Measurements from ENCODE around the gene IGFBP3. TPM values are rescaled to one million over a fixed set of nuclear protein-coding genes. Genes with fewer than 3 reads are reported as not detected.

The IGFBP3 gene
- total and polyA plus RNA-seq, 12 donors, result 5.4 to 53.1 (median 18.1) TPM

DNA sequence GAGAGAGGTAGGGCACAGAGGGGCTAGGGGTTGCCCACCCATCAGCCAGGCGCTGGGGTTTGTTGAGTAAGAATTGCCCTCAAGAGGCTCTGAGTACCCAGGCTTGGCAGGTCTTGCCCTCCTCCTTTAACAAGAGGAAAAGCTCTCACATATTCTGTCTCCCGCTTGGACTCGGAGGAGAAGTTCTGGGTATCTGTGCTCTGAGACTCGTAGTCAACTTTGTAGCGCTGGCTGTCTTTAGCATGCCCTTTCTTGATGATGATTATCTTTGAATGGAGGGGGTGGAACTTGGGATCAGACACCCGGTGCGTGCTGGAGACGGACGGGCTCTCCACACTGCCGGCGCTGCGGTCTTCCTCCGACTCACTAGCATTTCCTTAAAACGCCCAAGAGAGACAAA, 4.0 kb downstream of the IGFBP3 start:
- Histone ChIP-seq H3K4me3 (no peak overlapping the region), H3K27me3 (peaks cover 38% of the 10 kb centered on the region), H3K27ac (no peak overlapping the region), H3K9me3 (replicated peaks in 1 of 3) (no peaks in the 10 kb centered on the region), H3K36me3 (replicated peaks in 1 of 2) (no peaks in the 10 kb centered on the region), H3K4me1 (replicated peaks in 1 of 2) (peaks cover 0 to 4% of the 10 kb centered on the region in 2 donors)
- no peak for TF ChIP-seq POLR2A (IDR thresholded peaks at IDR 0.05)
- TF ChIP-seq, protein P1, sequence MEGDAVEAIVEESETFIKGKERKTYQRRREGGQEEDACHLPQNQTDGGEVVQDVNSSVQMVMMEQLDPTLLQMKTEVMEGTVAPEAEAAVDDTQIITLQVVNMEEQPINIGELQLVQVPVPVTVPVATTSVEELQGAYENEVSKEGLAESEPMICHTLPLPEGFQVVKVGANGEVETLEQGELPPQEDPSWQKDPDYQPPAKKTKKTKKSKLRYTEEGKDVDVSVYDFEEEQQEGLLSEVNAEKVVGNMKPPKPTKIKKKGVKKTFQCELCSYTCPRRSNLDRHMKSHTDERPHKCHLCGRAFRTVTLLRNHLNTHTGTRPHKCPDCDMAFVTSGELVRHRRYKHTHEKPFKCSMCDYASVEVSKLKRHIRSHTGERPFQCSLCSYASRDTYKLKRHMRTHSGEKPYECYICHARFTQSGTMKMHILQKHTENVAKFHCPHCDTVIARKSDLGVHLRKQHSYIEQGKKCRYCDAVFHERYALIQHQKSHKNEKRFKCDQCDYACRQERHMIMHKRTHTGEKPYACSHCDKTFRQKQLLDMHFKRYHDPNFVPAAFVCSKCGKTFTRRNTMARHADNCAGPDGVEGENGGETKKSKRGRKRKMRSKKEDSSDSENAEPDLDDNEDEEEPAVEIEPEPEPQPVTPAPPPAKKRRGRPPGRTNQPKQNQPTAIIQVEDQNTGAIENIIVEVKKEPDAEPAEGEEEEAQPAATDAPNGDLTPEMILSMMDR (IDR thresholded peaks at IDR 0.05), result no peak
- intact Hi-C loops (cut with DNase I), result loop anchor here (5.0 to 10.0 kb wide), 3 partner anchors 1175 to 1338 kb away; no protein-coding TSS in a partner anchor
- DNase-seq, result no peak
- 70 to 80% (median 76%) methylated on average over 13 to 14 of the region's 14 CpGs for WGBS, 4 donors

- H3K4me1 ChIP-seq (replicated peaks in 1 of 2), result peaks cover 0 to 4% of the 10 kb centered on the region in 2 donors
- 76 to 79% (median 77%) methylated on average over 3 of the region's 3 CpGs for WGBS, 4 donors
- no peaks in the 10 kb centered on the region for H3K36me3 ChIP-seq (replicated peaks in 1 of 2)
- H3K27me3 ChIP-seq, result peaks cover 24% of the 10 kb centered on the region
- H3K9me3 ChIP-seq (replicated peaks in 1 of 3), result no peaks in the 10 kb centered on the region
- intact Hi-C loops (cut with DNase I), result loop anchor here (2.0 to 10.0 kb wide), 4 partner anchors 1177 to 1339 kb away; no protein-coding TSS in a partner anchor
- no peak for TF ChIP-seq POLR2A (IDR thresholded peaks at IDR 0.05)
- TF ChIP-seq, protein P1 (IDR thresholded peaks at IDR 0.05), result no peak
- no peak for DNase-seq
- H3K4me3 ChIP-seq, result no peak overlapping the region
- no peak overlapping the region for H3K27ac ChIP-seq
Observed at GRCh38 chr7:45915606-45916005, 5.5 kb downstream of the IGFBP3 start.

GRCh38 chr7:45914911-45915310, 6.2 kb downstream of the IGFBP3 start:
- WGBS, 4 donors, result 89 to 95% (median 90%) methylated on average over 11 to 12 of the region's 12 CpGs
- Histone ChIP-seq H3K36me3 (replicated peaks in 1 of 2) (no peaks in the 10 kb centered on the region), H3K27me3 (peaks cover 18% of the 10 kb centered on the region), H3K4me1 (replicated peaks in 1 of 2) (no peaks in the 10 kb centered on the region), H3K4me3 (no peak overlapping the region), H3K27ac (no peak overlapping the region), H3K9me3 (replicated peaks in 1 of 3) (no peaks in the 10 kb centered on the region)
- TF ChIP-seq, protein P1 (IDR thresholded peaks at IDR 0.05), result no peak
- no peak for TF ChIP-seq POLR2A (IDR thresholded peaks at IDR 0.05)
- DNase-seq, result no peak
- intact Hi-C loops (cut with DNase I), result loop anchor here (2.0 to 10.0 kb wide), 4 partner anchors 1177 to 1340 kb away; no protein-coding TSS in a partner anchor

DNA sequence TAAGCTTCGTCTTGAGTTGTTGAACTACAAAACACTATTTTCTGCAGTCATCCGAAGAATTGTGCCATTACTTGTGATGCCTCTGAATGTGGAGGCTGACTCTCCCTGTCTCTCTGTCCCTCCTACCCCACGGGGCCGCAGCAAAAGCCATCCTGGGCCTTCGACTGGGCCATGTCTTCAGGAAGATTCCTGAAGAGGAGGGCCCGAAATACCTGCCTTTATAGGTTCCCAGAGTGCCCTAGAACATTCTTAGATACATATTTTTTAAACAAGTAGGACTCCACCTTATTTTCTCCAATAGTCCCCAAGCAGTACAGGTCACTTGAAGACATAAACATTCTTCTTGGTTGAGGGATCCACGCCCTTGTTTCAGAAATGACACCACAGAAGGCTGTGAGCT, 8.1 kb downstream of the IGFBP3 start:
- no peak overlapping the region for H3K27ac ChIP-seq
- 73 to 92% (median 86%) methylated on average over 7 of the region's 7 CpGs for WGBS, 4 donors
- H3K27me3 ChIP-seq, result peaks cover under 1% of the 10 kb centered on the region
- no peaks in the 10 kb centered on the region for H3K4me1 ChIP-seq (replicated peaks in 1 of 2)
- no peaks in the 10 kb centered on the region for H3K9me3 ChIP-seq (replicated peaks in 1 of 3)
- H3K36me3 ChIP-seq (replicated peaks in 1 of 2), result no peaks in the 10 kb centered on the region
- DNase-seq, result no peak
- H3K4me3 ChIP-seq, result no peak overlapping the region
- intact Hi-C loops (cut with DNase I), result loop anchor here in 1 of 2 donors (10.0 kb wide), 1 partner anchor 1342 kb away; no protein-coding TSS in a partner anchor
- TF ChIP-seq, protein P1 (IDR thresholded peaks at IDR 0.05), result no peak
- TF ChIP-seq POLR2A (IDR thresholded peaks at IDR 0.05), result no peak
